Measurements from ENCODE around the gene HYAL2. TPM values are rescaled to one million over a fixed set of nuclear protein-coding genes. Genes with fewer than 3 reads are reported as not detected.
"Not testable (repeated sequence)": the region's sequence is repeated elsewhere in the genome, so short reads cannot be mapped to it uniquely, and the experiment has no call there.

HYAL2 gene
- total RNA-seq, 1 donor = 39.9 TPM

GRCh38 chr3:50294089-50294488 lies 28.5 kb downstream of the HYAL2 start:
- no peak for DNase-seq (ENCODE audit: low read depth in 2 of 3, low spot score in 2 of 3)

DNA sequence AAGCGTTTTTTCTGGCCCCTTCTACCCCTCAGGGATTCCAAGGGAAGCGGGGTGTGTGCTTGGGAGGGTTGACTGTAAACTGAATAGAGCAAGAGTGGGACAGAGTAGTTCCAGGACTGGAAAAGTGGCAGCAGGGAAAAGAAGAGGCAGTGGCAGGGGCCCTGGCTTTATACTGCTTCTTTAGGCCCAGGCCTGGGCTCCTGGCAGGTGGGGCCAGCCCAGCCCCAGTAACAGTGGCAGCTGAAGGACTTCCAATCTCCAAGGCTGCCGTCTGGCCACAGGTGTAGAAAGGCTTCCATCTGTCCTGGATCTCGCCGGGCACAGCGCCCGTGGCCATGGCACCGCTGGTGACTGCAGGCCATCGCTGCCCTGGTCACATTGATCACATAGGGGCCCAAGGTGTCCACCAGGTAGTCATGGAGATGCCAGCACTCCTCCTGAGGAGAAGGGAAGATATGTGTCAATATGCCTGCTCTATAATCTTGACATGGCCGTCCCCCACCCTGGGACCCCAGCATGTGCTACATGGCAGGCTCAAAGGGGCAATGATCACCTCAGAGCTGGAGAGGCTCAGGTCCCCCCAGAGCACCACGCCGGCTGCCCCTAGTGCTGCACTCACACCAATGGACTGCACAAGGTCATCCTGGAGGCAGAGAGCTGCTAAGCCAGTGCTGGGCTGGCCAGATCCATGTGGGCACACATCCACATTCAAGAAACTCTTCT lies 29.3 kb downstream of the HYAL2 start:
- no peak for DNase-seq (ENCODE audit: low read depth in 2 of 3, low spot score in 2 of 3)

- DNase-seq (ENCODE audit: low read depth in 2 of 3, low spot score in 2 of 3) = peak; percentile 84 to 97 (median 96)
Observed at GRCh38 chr3:50292159-50293078, 30.1 kb downstream of the HYAL2 start, which contains the start of gene IFRD2. Gene IFRD2, minus strand, starts transcription at chr3:50292429. Its CDS starts 155 bp downstream, at chr3:50292274.

DNA sequence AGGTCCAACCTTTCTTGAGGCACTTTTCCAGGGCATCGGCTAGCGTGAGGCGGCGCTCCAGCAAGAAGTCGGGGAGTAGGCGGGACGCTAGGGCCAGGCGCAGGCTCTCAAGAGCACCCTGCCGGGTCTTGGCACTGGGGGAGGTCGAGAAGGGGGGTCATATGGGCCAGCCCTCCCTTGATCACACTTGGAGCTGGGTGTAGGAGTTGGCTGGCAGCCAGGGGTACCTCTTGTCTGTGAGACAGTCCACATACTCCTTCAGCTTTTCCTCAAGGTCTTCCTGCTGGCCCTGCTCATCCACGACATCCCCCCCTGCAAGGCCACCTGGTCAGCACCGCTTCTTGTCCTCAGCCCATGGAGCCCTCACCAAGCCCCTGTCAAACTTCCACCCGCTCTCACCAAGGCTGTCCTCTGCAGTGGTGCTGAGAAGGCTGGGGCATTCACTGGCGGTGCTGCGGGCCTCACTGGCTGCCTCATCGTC lies 32.3 kb downstream of the HYAL2 start:
- no peak for DNase-seq (ENCODE audit: low read depth in 2 of 3, low spot score in 2 of 3)

- no peak for DNase-seq (ENCODE audit: low read depth in 2 of 3, low spot score in 2 of 3)
Observed at GRCh38 chr3:50289130-50289529, 33.4 kb downstream of the HYAL2 start.

DNA sequence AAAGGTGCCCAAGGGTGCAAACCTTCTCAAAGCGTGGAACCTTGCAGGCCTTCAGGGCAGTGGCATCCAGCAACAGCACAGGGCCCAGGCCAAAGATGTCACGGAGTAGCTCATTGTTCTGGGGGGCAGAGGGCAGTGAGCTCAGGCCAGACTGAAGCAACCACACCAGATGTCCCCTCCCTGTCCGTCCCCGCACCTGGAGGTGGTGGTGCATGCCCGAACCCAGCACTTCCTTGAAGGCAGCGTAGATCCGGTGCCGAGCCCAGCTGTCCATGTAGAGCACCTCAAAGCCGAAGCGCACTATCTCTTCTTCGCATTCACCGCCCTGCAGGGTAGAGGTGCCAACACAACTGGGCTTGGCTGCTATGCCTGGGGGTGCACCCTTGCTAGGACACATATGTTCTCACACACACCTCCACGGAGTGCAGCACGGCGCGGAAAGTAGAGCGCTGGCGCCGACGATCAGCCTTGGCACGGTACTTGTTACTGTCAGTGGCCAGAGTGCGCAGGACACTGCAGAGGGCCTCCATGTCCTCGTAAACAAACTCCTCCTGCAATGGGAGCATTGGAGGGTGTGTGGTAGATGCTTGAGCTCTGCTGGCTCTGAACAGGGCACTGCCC lies 34.0 kb downstream of the HYAL2 start:
- DNase-seq (ENCODE audit: low read depth in 2 of 3, low spot score in 2 of 3) = no peak

GRCh38 chr3:50287262-50287661 lies 35.3 kb downstream of the HYAL2 start:
- no peak for DNase-seq (ENCODE audit: low read depth in 2 of 3, low spot score in 2 of 3)

- DNase-seq (ENCODE audit: low read depth in 2 of 3, low spot score in 2 of 3) = no peak
Observed at GRCh38 chr3:50286322-50287227, 36.0 kb downstream of the HYAL2 start.

DNA sequence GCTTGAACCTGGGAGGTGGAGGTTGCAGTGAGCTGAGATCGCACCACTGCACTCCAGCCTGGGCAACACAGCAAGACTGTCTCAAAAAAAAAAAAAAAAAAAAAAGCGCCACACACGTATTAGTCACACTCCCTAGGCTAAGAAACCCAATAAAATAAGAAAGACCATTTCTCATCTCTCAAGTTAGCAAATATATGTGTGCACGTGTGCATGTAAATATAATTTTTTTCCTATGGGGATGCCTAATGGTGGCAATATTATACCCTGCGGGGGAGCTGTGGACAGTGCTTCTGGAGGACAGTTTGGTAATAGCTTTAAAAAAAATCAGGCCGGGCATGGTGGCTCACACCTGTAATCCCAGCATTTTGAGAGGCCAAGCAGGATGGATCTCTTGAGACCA lies 38.4 kb downstream of the HYAL2 start:
- not testable (repeated sequence) for DNase-seq (ENCODE audit: low read depth in 2 of 3, low spot score in 2 of 3)

- no peak for DNase-seq (ENCODE audit: low read depth in 2 of 3, low spot score in 2 of 3)
Observed at GRCh38 chr3:50279255-50280016, 43.1 kb downstream of the HYAL2 start.

GRCh38 chr3:50278880-50279224 lies 43.7 kb downstream of the HYAL2 start, which contains the start of gene LSMEM2:
Gene LSMEM2, plus strand, starts transcription at chr3:50279087. Its CDS starts 27 bp downstream, at chr3:50279114.
- DNase-seq (ENCODE audit: low read depth in 2 of 3, low spot score in 2 of 3) = no peak

GRCh38 chr3:50278123-50278879 lies 44.2 kb downstream of the HYAL2 start:
- DNase-seq (ENCODE audit: low read depth in 2 of 3, low spot score in 2 of 3) = no peak

DNA sequence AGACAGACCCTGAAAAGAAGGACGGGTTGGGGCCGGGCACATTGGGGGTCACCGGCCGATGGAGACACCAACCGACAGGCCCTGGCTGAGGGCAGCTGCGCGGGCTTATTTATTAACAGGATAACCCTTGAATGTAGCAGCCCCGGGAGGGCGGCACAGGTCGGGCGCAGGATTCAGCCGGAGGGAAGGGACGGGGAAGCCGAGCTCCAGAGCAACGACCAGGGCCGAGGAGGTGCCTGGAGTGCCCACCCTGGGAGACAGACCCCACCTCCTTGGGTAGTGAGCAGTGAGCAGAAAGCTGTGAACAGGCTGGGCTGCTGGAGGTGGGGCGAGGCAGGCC lies 45.8 kb downstream of the HYAL2 start:
- DNase-seq (ENCODE audit: low read depth in 2 of 3, low spot score in 2 of 3) = no peak

DNA sequence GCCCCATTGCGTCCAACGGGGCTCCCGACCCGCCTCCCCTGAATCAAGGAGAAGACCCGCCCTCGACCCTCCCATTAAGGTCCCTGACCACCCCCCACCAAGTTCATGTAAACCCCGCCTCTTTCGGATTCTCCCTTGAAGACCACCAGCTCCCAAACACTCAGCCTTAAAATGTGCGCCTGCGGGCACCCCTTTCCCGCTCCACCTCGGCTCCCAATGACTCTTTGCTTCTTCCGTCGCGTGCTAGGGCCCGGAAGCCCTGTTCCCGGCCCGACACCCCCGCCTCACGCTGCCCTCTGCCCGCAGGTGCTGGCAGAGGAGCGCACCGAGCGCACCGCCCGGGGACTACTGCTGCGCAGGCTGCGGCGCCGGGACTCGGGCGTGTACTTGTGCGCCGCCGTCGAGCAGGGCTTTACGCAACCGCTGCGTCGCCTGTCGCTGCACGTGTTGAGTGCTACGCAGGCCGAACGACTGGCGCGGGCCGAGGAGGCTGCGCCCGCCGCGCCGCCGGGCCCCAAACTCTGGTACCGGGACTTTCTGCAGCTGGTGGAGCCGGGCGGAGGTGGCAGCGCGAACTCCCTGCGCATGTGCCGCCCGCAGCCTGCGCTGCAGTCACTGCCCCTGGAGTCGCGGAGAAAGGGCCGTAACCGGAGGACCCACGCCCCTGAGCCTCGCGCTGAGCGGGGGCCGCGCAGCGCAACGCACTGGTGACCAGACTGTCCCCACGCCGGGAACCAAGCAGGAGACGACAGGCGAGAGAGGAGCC lies 46.4 kb downstream of the HYAL2 start:
- peak in 2 of 3 donors; percentile 58 to 63 for DNase-seq (ENCODE audit: low read depth in 2 of 3, low spot score in 2 of 3)

DNA sequence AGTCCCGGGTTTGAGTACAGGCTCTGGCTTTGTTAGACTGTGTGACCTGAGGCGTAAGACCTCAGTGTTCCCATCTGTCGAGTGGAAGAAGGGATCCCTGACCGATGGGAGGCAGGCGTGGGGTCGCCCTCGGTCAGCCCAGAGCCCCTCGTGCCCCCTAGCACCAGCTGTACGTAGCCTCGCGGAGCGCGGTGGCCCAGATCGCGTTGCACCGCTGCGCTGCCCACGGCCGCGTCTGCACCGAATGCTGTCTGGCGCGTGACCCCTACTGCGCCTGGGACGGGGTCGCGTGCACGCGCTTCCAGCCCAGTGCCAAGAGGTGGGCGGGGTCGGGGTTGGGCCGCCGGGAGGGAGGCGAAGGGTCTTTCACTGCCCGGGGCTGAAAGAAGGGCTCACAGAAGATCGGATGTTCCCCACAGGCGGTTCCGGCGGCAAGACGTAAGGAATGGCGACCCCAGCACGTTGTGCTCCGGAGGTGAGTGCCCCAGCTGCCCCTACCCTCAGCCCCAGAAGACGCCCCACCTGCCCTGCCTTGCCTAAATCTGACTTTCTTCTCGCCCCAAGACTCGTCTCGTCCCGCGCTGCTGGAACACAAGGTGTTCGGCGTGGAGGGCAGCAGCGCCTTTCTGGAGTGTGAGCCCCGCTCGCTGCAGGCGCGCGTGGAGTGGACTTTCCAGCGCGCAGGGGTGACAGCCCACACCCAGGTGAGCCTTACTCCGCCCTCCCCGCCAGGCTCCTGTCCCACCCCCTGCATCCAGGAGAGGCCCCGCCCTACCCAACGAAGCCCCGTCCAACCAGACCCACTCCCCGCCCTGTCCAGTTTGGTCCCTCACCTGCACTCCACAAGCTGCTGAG lies 47.2 kb downstream of the HYAL2 start:
- DNase-seq (ENCODE audit: low read depth in 2 of 3, low spot score in 2 of 3) = no peak

DNA sequence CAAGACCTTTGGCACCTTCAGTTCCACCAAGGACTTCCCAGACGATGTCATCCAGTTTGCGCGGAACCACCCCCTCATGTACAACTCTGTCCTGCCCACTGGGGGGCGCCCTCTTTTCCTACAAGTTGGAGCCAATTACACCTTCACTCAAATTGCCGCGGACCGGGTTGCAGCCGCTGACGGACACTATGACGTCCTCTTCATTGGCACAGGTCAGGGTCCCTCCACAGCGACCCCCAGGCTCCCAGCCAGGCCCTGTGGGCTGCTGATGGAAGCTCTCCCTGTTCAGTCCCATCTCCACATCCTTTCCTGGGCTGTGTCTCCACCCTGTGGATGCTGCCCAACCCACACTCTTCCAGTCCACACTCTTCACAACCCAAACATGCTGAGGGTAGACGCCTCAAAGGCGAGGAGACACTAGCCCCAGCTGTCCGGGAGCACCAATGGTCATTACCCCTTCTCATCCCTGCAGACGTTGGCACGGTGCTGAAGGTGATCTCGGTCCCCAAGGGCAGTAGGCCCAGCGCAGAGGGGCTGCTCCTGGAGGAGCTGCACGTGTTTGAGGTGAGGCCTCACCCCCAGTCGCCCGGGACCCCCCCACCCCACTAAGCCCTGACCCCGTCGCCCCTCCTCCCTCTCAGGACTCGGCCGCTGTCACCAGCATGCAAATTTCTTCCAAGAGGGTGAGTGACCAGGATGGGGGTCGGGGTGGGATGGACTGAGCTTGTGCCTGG lies 48.0 kb downstream of the HYAL2 start:
- peak; percentile 55 to 77 (median 71) for DNase-seq (ENCODE audit: low read depth in 2 of 3, low spot score in 2 of 3)

Measured in hematopoietic multipotent progenitor cell (in vitro differentiated cells).